Globus pallidus (tissue), 1 donor: ENCODE measurements around the gene RALGPS2.

Experiments
- DNase-seq: peaks from one replicate; pipeline ENCODE4 v3.0.0-alpha.2; 2015; ENCODE audit warnings: low spot score

RALGPS2 gene

DNA sequence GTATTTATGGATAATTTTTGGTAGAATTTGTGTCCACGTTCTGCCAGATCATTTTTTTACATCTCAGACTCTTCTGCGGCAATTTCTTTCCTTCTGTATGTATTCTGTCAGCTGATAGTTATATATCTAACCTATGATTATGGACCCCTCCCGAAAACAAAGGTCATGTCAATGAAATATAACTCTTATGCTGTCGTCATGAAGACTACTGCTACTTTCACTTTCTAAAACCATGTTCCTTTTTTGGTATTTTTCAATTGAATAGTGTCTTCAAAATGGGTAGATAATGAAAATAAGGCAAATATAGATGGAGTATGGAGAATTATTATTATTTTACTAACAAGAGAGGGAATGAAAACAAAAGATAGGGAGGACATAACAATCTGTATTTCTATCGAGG is 142.6 kb downstream of the RALGPS2 start:
- no peak for DNase-seq

DNA sequence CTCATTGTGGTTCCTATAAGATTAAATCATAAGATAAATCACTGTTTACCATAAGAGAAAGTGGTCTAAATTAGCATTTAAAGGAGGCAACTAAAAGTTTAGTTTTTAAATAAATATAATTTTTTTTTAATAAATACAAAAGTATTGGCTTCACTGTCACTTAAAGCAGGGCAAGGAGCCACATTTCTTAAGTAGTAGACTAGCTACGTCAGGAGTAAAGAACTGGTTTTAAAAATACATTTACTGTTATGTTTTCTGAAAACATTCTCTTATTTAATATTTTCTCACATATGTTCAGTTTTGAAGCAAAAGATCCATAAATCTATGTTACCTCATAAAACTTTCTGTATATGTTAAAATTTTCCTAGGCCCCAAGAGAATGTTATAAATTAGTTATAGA is 143.7 kb downstream of the RALGPS2 start:
- no peak for DNase-seq

- no peak for DNase-seq
These were observed 144.2 kb downstream of the RALGPS2 start for GRCh38 chr1:178869119-178869697.

DNA sequence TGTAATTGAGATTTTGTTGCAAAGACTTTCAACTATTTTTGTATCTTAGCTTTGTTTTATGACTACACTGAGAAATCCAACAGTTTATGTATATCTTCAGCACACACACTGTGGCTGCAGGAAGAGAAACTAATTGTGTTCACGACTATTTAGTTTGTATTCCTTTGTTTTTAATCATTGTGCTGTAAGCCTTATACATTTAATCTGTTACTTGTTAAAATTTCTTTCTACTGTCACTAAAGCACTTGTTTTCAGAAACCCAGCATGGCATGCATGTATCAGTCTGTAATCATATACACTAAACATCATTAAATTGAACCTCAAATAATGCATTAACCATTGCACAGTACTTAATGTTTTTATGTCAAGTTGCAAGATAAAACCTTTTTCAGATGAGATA is 145.2 kb downstream of the RALGPS2 start:
- no peak for DNase-seq

GRCh38 chr1:178870944-178871343 is 145.9 kb downstream of the RALGPS2 start, which contains the start of gene ANGPTL1:
ANGPTL1 (minus strand) TSS chr1:178871077; CDS start chr1:178865776, 5,301 bp downstream.
- no peak for DNase-seq

GRCh38 chr1:178871551-178872320 is 146.7 kb downstream of the RALGPS2 start:
- no peak for DNase-seq

- DNase-seq = no peak
These were observed 149.9 kb downstream of the RALGPS2 start for GRCh38 chr1:178874966-178875365.

- DNase-seq = no peak
These were observed 150.9 kb downstream of the RALGPS2 start for GRCh38 chr1:178875936-178876335.

GRCh38 chr1:178877896-178878295 is 152.9 kb downstream of the RALGPS2 start:
- DNase-seq = no peak

- no peak for DNase-seq
These were observed 156.9 kb downstream of the RALGPS2 start for GRCh38 chr1:178881950-178882349.

DNA sequence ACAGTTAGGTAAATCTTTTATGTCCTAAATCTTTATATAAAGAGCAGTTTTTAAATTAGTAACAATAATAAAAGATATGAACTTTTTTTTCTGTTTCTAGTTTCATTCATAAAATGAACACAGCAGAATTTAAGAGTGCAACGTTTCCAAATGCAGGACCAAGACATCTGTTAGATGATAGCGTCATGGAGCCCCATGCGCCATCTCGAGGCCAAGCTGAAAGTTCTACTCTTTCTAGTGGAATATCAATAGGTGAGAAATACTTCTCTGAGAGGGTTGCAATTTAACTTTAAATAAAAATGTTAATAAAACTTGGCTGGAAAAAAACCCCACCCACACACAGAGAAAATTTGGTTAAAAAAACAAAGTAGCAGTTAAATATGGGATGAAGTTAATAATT is 160.8 kb downstream of the RALGPS2 start:
- DNase-seq = no peak

- no peak for DNase-seq
These were observed 161.5 kb downstream of the RALGPS2 start for GRCh38 chr1:178886551-178886950.

DNA sequence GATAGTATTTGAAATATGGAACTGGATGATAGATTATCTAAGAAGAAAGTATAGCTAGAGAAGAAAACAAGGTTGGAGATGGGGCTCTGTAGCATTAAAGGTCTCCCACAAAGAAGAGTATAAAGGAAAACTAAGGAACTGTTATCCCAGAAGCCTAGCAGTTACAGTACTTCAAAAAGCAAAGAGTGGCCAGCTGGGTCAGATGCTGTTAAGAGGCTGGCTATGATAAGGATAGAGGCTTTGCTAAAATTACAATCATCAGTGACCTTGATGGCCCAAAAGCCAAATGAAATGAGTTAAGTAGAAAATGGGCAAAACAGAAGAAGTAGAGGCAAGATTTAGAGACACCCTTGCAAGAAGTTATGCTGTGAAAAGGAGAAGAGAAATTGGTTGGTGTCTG is 170.9 kb downstream of the RALGPS2 start:
- no peak for DNase-seq

- no peak for DNase-seq
These were observed 173.4 kb downstream of the RALGPS2 start for GRCh38 chr1:178898401-178898800.

- no peak for DNase-seq
These were observed 174.4 kb downstream of the RALGPS2 start for GRCh38 chr1:178899402-178899801.

- no peak for DNase-seq
These were observed 176.6 kb downstream of the RALGPS2 start for GRCh38 chr1:178901482-178902125.

DNA sequence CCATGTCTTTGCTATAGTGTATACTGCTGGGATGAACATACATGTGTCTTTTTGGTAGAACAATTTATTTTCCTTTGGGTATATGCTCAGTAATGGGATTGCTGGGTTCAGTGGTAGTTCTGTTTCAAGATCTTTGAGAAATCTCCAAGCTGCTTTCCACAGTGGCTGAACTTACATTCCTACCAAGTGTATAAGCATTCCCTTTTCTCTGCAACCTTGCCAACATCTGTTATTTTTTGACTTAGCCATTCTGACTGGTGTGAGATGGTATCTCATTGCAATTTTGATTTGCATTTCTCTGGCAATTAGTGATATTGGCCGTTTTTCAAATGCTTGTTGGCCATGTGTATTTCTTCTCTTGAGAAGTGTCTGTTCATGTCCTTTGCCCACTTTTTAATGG is 183.3 kb downstream of the RALGPS2 start:
- no peak for DNase-seq

DNA sequence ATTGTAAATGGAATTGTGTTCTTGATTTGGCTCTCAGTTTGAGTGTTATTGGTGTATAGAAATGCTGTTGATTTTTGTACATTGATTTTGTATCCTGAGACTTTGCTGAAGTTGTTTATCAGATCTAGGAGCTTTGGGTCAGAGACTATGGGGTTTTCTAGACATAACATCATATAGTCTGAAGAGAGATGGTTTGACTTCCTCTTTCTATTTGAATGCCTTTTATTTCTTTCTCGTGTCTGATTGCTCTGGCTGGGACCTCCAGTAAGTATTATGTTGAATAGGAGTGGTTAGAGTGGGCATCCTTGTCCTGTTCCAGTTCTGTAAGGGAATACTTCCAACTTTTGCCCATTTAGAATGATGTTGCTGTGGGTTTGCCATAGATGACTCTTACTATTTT is 185.0 kb downstream of the RALGPS2 start:
- no peak for DNase-seq

- DNase-seq = no peak
These were observed 187.6 kb downstream of the RALGPS2 start for GRCh38 chr1:178912597-178912996.

DNA sequence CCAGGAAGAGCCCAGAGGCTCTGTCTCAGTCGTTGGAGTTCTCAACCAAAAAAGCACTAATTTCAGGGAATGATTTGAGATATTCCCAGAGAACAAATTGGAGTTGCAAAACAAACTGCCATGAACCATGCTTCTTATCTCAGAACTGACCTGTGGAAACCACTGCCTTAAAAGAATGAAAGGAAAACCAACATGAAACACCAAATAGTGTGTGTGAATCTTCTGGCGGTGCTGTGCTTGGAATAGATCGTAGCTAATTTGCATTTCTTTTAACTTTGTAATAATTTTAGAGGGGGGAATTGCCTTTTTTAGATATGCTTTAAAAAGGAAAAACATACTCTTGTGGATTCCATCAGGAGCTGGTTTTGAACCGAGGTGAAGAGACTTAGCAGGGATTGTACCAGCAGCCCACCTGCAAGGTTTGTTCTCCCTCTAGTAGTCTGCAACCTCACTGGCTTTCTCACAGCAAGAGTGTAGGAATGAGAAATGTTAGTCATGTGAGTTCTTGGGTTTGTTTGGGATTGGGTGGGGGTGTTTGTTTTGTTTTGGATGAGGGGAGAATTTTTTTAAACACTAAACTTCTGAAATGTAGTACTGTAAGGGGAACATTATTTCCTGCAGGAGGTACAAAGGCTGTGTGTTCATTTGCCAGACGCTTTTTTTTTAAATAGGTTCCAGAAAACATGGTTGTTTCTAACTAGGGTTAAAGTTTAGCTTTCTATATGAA is 191.6 kb downstream of the RALGPS2 start:
- no peak for DNase-seq

DNA sequence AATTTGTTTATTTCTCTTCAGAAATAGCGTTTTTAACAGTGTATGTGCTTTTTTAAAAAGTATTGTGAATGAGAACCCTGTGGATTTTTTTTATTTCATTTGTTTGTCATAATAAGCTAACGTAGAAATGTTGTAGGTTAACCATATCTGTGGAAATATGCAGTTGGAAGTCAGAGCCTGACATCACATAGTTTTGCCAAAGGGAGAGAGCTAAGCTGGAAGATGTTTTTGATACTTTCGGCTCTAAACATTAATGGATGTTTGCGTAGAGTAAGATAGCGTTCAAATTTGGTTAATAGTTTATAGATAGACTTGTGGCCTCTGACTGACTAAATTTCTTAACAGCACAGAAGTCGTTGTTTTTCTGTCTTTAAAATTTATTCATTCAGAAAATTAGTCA is 193.3 kb downstream of the RALGPS2 start:
- DNase-seq = no peak

DNA sequence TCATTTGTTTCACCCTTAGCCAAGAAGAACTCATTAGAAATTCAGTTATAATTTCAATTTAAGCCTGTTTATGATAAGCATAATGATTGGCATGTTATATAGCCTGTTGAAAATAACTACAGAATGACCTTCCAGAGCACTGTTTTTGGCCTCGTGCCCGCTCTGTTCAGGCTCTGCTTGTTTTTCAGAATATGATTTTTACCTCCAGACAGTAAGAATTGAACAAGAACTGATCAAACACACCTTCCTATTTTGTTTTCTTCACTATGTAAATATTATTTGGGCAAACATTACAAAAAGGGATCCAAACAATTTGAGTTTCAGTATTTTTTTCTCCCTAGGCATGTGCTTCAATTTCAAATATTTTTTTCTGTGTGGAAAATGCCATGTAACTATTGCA is 193.9 kb downstream of the RALGPS2 start:
- DNase-seq = no peak

DNA sequence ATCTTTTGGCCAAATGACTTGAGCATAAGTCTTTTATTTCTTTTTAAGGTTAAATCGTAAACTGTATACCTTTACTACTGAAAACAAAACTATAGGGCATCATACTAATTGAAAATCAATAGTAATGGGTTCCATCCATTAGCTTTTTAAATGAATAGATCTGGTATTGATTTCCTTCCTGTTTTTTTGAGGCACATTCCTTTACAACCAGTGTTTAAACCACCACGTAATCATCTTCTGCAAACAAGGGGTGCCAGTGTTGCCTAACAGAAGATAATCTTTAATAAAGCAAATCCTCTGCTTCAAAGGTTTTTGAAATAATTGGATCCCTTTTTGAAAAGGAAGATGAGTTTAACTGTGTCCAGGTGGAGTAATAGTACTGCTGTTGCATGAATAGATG is 194.5 kb downstream of the RALGPS2 start:
- no peak for DNase-seq
